22Rv1 (cell line): Measurements from ENCODE around the gene TMSB4X.

Source experiments
- CTCF ChIP-seq: fragments of 450-650 bp; IDR thresholded peaks from 2 replicates; pipeline ENCODE4 v1.5.1; 2017; ENCODE audit warnings: mild to moderate bottlenecking
- ZFX ChIP-seq: fragments of 450-650 bp; IDR thresholded peaks from 2 replicates; pipeline ENCODE4 v1.6.1; 2017; ENCODE audit warnings: antibody characterized with exemption, borderline replicate concordance

GRCh38 chrX:12975991-12976558, 1.2 kb downstream of the TMSB4X start:
- TF ChIP-seq CTCF, result no peak
- TF ChIP-seq ZFX, result no peak
